BJ (cell line): ENCODE data around the gene MAGEL2. TPM values are rescaled to one million over a fixed set of nuclear protein-coding genes. Genes with fewer than 3 reads are reported as not detected.

ENCODE experiments used
- CTCF ChIA-PET: fragments of 350-600 bp; formaldehyde crosslinking; extraction: SDS; loops from one replicate; lab custom pipeline; 2021; ENCODE audit warnings: antibody characterized with exemption, inconsistent platforms; lab: Yijun Ruan, JAX
- POLR2A ChIA-PET: fragments of 300-600 bp; sonication (Branson Sonifier 250); formaldehyde crosslinking; extraction: SDS; loops from one replicate; lab custom pipeline; 2021; ENCODE audit warnings: antibody characterized with exemption; lab: Charles Lee
- DNase-seq: peaks from one replicate; pipeline ENCODE4 v3.0.0-alpha.2; 2011; ENCODE audit warnings: low read depth
- H3K27me3 ChIP-seq: 2 replicates; pipeline ENCODE4 v1.6.0; 2011; ENCODE audit warnings: low read length; ENCODE audit not compliant: control insufficient read depth, insufficient read depth
- H3K36me3 ChIP-seq: 2 replicates; pipeline ENCODE4 v1.5.1; 2011; ENCODE audit warnings: low read length; ENCODE audit not compliant: control insufficient read depth, insufficient read depth
- H3K4me3 ChIP-seq: 2 replicates; pipeline ENCODE4 v1.5.1; 2011; ENCODE audit warnings: low read depth, mild to moderate bottlenecking, control low read depth, low read length
- CTCF ChIP-seq: IDR thresholded peaks from 2 replicates; pipeline ENCODE4 v1.5.1; 2011; ENCODE audit warnings: low read depth, mild to moderate bottlenecking, control low read depth, inconsistent platforms, low read length, moderate library complexity; ENCODE audit not compliant: insufficient read depth
- polyA plus RNA-seq: library from polyadenylated mRNA; depleted of rRNA; stranded (reverse); fragments of >200 nt; gene quantifications from 2 replicates; pipeline ENCODE4 v1.2.3, GENCODE V29; 2011; rRNA removed

Gene MAGEL2
- polyA plus RNA-seq, 1 experiment = 0.02 TPM

- Histone ChIP-seq H3K27me3 (no peaks in the 10 kb centered on the region), H3K36me3 (no peaks in the 10 kb centered on the region), H3K4me3 (no peak overlapping the region)
- DNase-seq = no peak
- TF ChIP-seq CTCF = no peak
- ChIA-PET POLR2A (no interaction called here), CTCF (no interaction called here)
These were observed 53.4 kb downstream of the MAGEL2 start for GRCh38 chr15:23594252-23594770.

Other genes with a start within 250 kb of the MAGEL2 start
- not detected in 2 replicates for gene GOLGA6L2, start 200.6 kb downstream of the MAGEL2 start, polyA plus RNA-seq
- gene MKRN3, start 82.2 kb downstream of the MAGEL2 start, polyA plus RNA-seq = 0.34 and 0.43 TPM in 2 replicates
- gene NDN, start 39.4 kb upstream of the MAGEL2 start, polyA plus RNA-seq = 44.8 and 49.7 TPM in 2 replicates